Hematopoietic multipotent progenitor cell treated with erythropoietin and hydrocortisone succinate and interleukin-3 and kit ligand, for 4 days (in vitro differentiated cells): ENCODE results near the gene FYB2.

ENCODE experiments used
- DNase-seq: peaks from one replicate; pipeline ENCODE4 v3.0.0-alpha.2; 2015

The FYB2 gene

DNA sequence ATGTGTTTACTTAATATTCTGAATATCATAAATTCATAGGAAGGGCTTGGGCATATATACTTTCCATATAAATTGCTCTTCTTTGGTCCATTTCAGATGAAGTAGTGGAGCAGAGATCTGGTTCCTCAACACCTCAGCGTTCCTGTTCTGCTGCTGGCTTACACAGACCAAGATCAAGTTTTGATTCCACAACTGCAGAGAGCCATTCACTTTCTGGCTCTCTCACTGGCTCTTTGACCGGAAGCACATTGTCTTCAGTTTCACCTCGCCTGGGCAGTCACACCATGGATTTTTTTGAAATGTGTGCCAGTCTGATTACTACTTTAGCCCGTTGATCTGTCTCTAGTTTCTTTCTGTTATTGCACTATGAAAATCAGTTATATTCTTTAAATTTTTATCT, 111.8 kb downstream of the FYB2 start:
- no peak for DNase-seq

DNA sequence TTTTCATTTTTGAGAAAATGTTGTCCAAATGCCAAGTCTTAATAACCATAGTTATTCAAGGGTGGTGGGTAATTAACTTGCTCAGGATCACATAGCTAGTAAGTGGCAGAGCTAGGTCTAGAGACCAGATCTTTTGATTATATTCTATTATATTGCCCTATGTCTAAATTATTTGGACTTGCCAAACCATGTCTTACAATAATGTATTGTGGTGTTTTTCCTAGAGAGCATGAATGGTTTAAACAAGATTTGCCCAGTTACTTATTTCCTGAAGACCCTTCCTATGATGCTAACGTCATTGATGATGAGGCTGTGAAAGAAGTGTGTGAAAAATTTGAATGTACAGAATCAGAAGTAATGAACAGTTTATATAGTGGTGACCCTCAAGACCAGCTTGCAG, 115.5 kb downstream of the FYB2 start:
- no peak for DNase-seq

DNA sequence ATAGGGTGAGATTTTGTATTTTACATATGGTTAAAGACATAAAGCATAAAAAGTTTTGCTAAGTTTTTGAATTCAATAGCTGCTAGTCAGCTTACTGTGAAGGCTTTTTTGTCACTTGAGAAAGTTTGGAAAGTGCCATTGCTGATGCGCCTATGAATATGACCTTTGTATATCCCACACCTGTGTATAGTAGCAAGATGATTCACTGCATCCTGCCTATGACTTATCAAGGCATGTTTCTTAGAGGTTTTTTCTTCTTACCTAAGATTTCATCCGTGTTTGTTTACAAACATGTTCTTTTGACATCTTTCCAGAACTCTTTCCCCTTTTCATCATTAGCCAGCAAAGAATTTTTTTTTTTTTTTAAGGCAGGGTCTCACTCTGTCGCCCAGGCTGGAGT, 122.5 kb downstream of the FYB2 start:
- DNase-seq: no peak

DNA sequence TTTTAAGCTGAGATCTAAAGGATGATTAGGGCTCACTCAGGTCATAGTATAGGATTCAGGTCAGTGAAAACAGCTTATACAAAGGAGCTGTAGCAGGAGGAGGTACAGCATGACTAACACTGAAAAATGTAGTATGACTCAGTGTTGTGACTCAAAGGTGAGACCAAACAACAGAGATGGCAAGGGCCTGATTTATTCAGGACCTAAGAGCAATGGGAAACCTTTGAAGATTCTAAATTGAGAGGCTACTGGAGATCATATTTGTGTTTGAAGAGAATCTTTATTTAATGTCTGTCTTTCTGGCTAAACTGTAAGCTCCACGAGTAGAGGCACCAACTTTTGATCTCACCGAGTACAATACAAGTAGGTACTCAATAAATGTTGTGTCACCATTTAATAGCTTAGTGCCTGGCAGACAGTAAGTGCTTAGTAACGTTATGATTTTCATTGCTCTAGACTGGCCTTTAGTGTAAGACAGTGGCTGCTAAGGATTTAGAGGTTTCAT, 130.6 kb downstream of the FYB2 start:
- DNase-seq: no peak

DNA sequence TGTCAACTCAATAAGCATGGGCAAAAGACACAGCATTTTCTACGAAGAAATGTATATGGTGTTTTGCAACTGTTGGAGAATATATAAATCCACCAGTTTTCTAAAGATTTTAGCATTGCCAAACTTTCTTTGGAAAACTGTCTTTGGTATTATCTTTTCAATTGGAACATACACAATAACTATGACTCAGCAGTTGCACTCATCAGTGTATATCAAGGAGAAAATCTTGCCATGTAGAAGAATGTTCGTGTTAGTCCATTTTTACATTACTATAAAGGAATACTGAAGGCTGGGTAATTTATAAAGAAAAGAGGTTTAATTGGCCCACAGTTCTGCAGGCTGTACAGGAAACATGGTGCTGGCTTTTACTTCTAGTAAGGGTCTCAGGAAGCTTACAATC, 133.0 kb downstream of the FYB2 start:
- DNase-seq: no peak

DNA sequence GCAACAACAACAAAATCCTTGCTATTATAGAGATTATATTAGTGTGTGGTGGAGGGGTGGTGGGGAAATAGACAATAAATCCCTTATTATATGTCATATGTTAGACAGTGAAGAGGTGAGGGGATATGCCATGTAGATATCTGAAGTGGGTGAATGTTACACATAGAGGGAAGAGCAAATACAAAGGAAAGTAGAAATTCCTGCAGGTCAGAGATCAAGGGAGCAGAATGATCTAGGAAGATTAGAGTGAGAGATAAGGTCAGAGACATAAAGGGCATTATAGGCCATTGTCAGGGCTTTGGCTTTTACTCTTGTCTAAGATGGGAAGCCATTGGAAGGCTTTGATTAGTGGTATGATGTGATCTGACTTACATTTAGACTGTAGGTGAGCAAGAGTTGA, 135.6 kb downstream of the FYB2 start:
- no peak for DNase-seq

DNA sequence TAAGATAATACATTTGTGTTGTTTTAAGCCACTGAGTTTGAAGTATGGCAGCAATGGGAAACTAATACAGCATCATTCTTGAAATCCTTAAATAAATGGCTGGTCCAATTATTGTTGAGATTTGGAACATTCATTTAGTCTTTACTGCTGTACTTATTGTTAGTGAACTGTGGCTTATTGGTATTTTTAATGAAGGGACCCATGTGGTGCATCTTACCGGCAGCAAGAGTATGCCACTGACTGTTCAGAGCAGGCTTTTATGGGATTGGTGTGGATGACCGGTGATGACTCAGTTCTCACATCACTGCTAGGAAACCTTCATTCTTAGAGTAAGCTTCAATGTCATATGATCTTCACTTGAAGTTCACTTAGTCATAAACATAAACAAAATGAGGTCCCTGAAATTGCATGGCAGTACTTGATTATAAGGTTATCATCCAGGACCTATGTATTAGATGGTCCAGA, 142.6 kb downstream of the FYB2 start:
- no peak for DNase-seq

DNA sequence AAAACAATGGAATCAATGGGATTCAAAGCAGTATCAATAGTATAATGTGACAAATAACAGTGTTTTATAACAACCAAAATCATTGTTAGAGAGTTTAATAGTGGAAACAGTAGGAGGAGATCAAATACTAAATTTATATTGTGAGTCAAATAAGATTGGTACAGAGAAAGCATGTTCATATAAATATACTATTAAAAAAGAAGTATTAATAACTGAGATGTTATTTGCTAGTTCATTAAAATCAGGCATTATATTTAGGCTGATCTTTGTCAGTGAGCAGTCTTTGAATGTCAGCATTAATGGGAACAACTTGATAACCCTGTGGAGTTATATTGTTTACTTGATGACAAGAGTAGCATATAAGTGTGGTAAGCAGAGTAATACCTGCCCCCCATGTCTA, 143.4 kb downstream of the FYB2 start:
- DNase-seq: no peak

DNA sequence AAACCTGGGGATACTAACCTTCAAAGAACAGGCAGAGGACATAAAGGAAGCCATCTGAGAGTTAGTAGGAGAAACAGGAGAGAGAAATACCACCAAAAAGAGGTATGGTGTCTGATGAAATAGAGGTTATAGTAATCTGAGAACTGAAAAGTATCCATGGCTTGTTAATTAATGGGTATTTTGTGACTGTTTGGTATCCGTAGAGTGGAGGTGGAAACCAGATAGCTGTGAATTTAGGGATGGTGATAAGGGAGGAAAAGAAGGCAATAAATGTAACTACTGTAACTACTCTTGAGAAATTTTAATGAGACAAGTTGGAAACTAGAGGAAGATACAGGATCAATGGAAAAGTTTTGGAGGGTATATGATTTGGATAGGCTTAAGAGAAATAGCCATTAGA, 146.6 kb downstream of the FYB2 start:
- DNase-seq: no peak

DNA sequence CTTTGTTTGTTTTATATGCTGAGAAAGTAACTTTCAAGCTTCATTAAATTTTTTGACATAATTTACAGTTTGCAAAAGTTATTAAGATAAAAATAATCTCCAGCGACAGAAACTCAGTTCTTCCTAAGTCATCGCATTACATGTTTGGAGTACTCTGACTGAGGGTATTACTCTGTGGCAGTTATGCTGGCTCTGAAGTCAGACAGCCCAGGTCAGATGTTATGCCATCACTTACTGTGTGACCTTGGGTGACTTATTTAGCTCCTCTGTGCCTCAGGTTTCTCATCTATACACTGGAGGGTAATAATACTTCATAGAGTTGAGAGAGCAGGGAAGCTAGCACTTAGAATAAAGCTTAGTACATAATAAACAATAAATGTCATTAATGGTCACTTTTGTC, 147.7 kb downstream of the FYB2 start:
- no peak for DNase-seq

DNA sequence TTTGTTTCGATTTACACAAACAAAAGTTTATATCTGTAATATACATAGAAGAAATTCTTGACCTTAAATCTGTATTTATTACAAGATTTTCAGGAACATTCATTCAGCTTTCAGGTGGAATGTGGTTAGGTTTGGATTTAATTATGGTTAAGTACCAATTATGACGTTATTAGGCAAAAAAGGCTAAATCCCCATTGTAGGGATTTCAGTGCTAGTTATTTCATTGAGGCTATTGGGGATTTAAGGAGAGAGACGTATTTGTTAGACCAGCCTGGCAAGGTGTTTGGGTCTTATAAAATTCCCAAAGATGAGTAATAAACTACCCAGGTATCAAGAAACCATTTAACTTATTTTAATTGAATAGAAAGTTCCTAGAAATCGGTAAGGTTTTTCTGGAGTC, 148.1 kb downstream of the FYB2 start:
- no peak for DNase-seq

DNA sequence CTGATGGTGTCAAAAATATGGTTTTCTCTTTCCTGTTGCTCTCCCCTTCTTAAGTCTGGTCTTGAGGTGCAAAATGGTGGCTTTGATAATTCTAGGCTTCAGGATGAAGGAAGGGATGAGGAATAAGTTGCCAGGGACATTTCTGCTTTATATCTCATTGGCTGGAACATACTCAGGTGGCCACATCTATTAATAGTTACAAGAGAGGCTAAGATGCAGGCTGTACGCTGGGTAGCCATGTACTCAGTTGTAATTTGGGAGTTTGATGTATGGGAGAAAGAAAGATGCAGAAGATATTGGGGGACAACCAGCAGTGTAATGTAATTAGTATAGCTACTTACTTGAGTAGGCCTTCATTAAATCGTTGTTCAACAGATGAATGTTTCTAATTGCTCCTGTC, 148.9 kb downstream of the FYB2 start:
- DNase-seq: no peak
